IMR-90 (cell line): Measurements from ENCODE around the gene AGR3. TPM values are rescaled to one million over a fixed set of nuclear protein-coding genes. Genes with fewer than 3 reads are reported as not detected.

Source experiments
- ATAC-seq: fragments of 200-7000 bp; cut with Tn5 transposase; 2 replicates; pipeline ENCODE4 v1.9.1; 2020; ENCODE audit warnings: low read depth, mild to moderate bottlenecking, moderate library complexity
- BruUV-seq: library from RNA; stranded (reverse); fragments of 400-500 nt; replicated peaks from 2 replicates; lab custom pipeline; 2021; lab: Mats Ljungman, UMichigan
- CTCF ChIA-PET: fragments of 300-600 bp; formaldehyde crosslinking; extraction: SDS; loops from one replicate; lab custom pipeline; 2021; ENCODE audit warnings: antibody characterized with exemption; lab: Yijun Ruan, JAX
- POLR2A ChIA-PET: fragments of 300-600 bp; sonication (Branson Sonifier 250); formaldehyde crosslinking; loops from one replicate; lab custom pipeline; 2022; ENCODE audit warnings: antibody characterized with exemption; ENCODE audit not compliant: unreplicated experiment; lab: Charles Lee
- DNase-seq: peaks from one replicate; pipeline ENCODE4 v3.0.0; 2013
- H2AFZ ChIP-seq: replicated peaks from 2 replicates; pipeline ENCODE3; 2013; ENCODE audit warnings: low read length, mild to moderate bottlenecking; ENCODE audit not compliant: poor library complexity
- H2AK5ac ChIP-seq: 2 replicates; pipeline ENCODE4 v1.6.1; 2013; ENCODE audit warnings: low read depth, low read length, inconsistent platforms
- H2AK9ac ChIP-seq: replicated peaks from 2 replicates; pipeline ENCODE3; 2013; ENCODE audit warnings: mild to moderate bottlenecking, low read depth, low read length, moderate library complexity; ENCODE audit not compliant: poor library complexity
- H2BK120ac ChIP-seq: 2 replicates; pipeline ENCODE4 v1.6.1; 2013; ENCODE audit warnings: low read depth, low read length, inconsistent platforms
- H2BK15ac ChIP-seq: 3 replicates; pipeline ENCODE4 v1.6.1; 2013; ENCODE audit warnings: low read depth, low read length, inconsistent platforms
- H2BK20ac ChIP-seq: 2 replicates; pipeline ENCODE4 v1.6.1; 2013; ENCODE audit warnings: low read depth, mild to moderate bottlenecking, inconsistent platforms, low read length, moderate library complexity
- H2BK5ac ChIP-seq: 2 replicates; pipeline ENCODE4 v1.6.1; 2013; ENCODE audit warnings: mild to moderate bottlenecking, low read depth, low read length, inconsistent platforms; ENCODE audit not compliant: poor library complexity, severe bottlenecking
- H3K14ac ChIP-seq: replicated peaks from 2 replicates; pipeline ENCODE4 v1.6.1; 2013; ENCODE audit warnings: low read depth, low read length, inconsistent platforms
- H3K18ac ChIP-seq: 2 replicates; pipeline ENCODE4 v1.6.1; 2013; ENCODE audit warnings: low read depth, low read length, control low read depth
- H3K23ac ChIP-seq: 2 replicates; pipeline ENCODE4 v1.6.1; 2013; ENCODE audit warnings: low read depth, low read length, inconsistent platforms
- H3K27ac ChIP-seq: 2 replicates; pipeline ENCODE4 v1.5.1; 2013; ENCODE audit warnings: mild to moderate bottlenecking, control low read depth, low read length; ENCODE audit not compliant: insufficient read depth
- H3K27me3 ChIP-seq: 2 replicates; pipeline ENCODE4 v1.6.1; 2013; ENCODE audit warnings: low read length; ENCODE audit not compliant: control insufficient read depth, insufficient read depth
- H3K36me3 ChIP-seq: 2 replicates; pipeline ENCODE4 v1.6.1; 2013; ENCODE audit warnings: low read length, mixed read lengths; ENCODE audit not compliant: control insufficient read depth, insufficient read depth
- H3K4ac ChIP-seq: 2 replicates; pipeline ENCODE4 v1.6.1; 2013; ENCODE audit warnings: low read depth, low read length, inconsistent platforms
- H3K4me1 ChIP-seq: 2 replicates; pipeline ENCODE4 v1.6.1; 2013; ENCODE audit warnings: low read length, mixed read lengths; ENCODE audit not compliant: control insufficient read depth, insufficient read depth
- H3K4me2 ChIP-seq: 2 replicates; pipeline ENCODE4 v1.6.1; 2013; ENCODE audit warnings: low read depth, mild to moderate bottlenecking, control low read depth, low read length, moderate library complexity
- H3K4me3 ChIP-seq: 2 replicates; pipeline ENCODE4 v1.5.1; 2013; ENCODE audit warnings: low read depth, mild to moderate bottlenecking, control low read depth, low read length, moderate library complexity; ENCODE audit not compliant: insufficient read depth
- H3K56ac ChIP-seq: 2 replicates; pipeline ENCODE4 v1.6.1; 2013; ENCODE audit warnings: low read length, inconsistent platforms; ENCODE audit not compliant: insufficient read depth; ENCODE audit errors: extremely low read depth
- H3K79me1 ChIP-seq, 2 experiments: 2 replicates each; pipeline ENCODE4 v1.6.1; 2013; ENCODE audit warnings: low read length in 2 of 2, inconsistent platforms in 1 of 2, low read depth in 1 of 2
- H3K9ac ChIP-seq: 2 replicates; pipeline ENCODE4 v1.6.1; 2013; ENCODE audit warnings: low read depth, low read length, control low read depth
- H3K9me1 ChIP-seq: 2 replicates; pipeline ENCODE4 v1.6.1; 2013; ENCODE audit warnings: low read length, inconsistent platforms; ENCODE audit not compliant: insufficient read depth
- H3K9me3 ChIP-seq: 2 replicates; pipeline ENCODE4 v1.6.1; 2013; ENCODE audit warnings: low read length; ENCODE audit not compliant: control insufficient read depth, insufficient read depth
- H4K20me1 ChIP-seq: 2 replicates; pipeline ENCODE4 v1.6.1; 2013; ENCODE audit warnings: low read length, inconsistent platforms; ENCODE audit not compliant: insufficient read depth
- H4K5ac ChIP-seq: 2 replicates; pipeline ENCODE4 v1.6.1; 2013; ENCODE audit warnings: mild to moderate bottlenecking, low read depth, low read length, control low read depth
- H4K8ac ChIP-seq, 2 experiments: 2 replicates each; pipeline ENCODE4 v1.6.1; 2013; ENCODE audit warnings: low read depth in 2 of 2, low read length in 2 of 2, control low read depth in 1 of 2, inconsistent platforms in 1 of 2
- H4K91ac ChIP-seq: 2 replicates; pipeline ENCODE4 v1.6.1; 2013; ENCODE audit warnings: low read depth, low read length, inconsistent platforms; ENCODE audit not compliant: insufficient read depth
- BHLHE40 ChIP-seq: fragments of 150-350 bp; IDR thresholded peaks from 2 replicates; pipeline ENCODE4 v1.6.1; 2016; ENCODE audit warnings: mild to moderate bottlenecking, low read depth, low read length
- CEBPB ChIP-seq: IDR thresholded peaks from 2 replicates; pipeline ENCODE4 v1.6.1; 2012; ENCODE audit warnings: low read depth, low read length, improper control_type of control experiment
- CHD1 ChIP-seq: IDR thresholded peaks from 2 replicates; pipeline ENCODE4 v1.6.1; 2012; ENCODE audit warnings: low read depth, low read length, improper control_type of control experiment
- FOS ChIP-seq: fragments of 150-350 bp; IDR thresholded peaks from 2 replicates; pipeline ENCODE4 v1.6.1; 2016; ENCODE audit warnings: low read depth, low read length
- MAFK ChIP-seq: IDR thresholded peaks from 2 replicates; pipeline ENCODE4 v1.6.1; 2012; ENCODE audit warnings: low read depth, low read length, improper control_type of control experiment
- MAZ ChIP-seq: IDR thresholded peaks from 2 replicates; pipeline ENCODE4 v1.6.1; 2012; ENCODE audit warnings: low read depth, mild to moderate bottlenecking, low read length, improper control_type of control experiment, moderate library complexity, borderline replicate concordance
- MXI1 ChIP-seq: IDR thresholded peaks from 2 replicates; pipeline ENCODE4 v1.6.1; 2012; ENCODE audit warnings: low read depth, mild to moderate bottlenecking, low read length, moderate library complexity, borderline replicate concordance
- NFE2L2 ChIP-seq: fragments of 150-350 bp; IDR thresholded peaks from 2 replicates; pipeline ENCODE4 v1.6.1; 2016; ENCODE audit warnings: low read depth, mild to moderate bottlenecking, low read length
- POLR2A ChIP-seq: IDR thresholded peaks from 2 replicates; pipeline ENCODE4 v1.6.1; 2012; ENCODE audit warnings: mild to moderate bottlenecking, low read depth, low read length
- RAD21 ChIP-seq: IDR thresholded peaks from 2 replicates; pipeline ENCODE4 v1.6.1; 2012; ENCODE audit warnings: low read length, improper control_type of control experiment
- RCOR1 ChIP-seq: IDR thresholded peaks from 2 replicates; pipeline ENCODE4 v1.6.1; 2012; ENCODE audit warnings: mild to moderate bottlenecking, low read length, improper control_type of control experiment; ENCODE audit not compliant: insufficient replicate concordance
- RFX5 ChIP-seq: IDR thresholded peaks from 2 replicates; pipeline ENCODE4 v1.8.0; 2012; ENCODE audit warnings: low read depth, mild to moderate bottlenecking, low read length, moderate library complexity
- SMC3 ChIP-seq: fragments of 150-350 bp; IDR thresholded peaks from 2 replicates; pipeline ENCODE4 v1.6.1; 2016; ENCODE audit warnings: low read depth, mild to moderate bottlenecking, antibody characterized with exemption, low read length, moderate library complexity
- USF2 ChIP-seq: fragments of 150-350 bp; IDR thresholded peaks from 2 replicates; pipeline ENCODE4 v1.6.1; 2017; ENCODE audit warnings: mild to moderate bottlenecking, antibody characterized with exemption, low read length, low read depth
- WGBS, 2 experiments: methylation state at CpG; one replicate each; pipeline versions ENCODE4 v1.1.5 to v1.1.7; 2013; ENCODE audit warnings: missing lambda C conversion rate in 2 of 2; ENCODE audit not compliant: insufficient read length in 1 of 2; ENCODE audit errors: extremely low coverage in 2 of 2; 5-methylcytosine and 5-hydroxymethylcytosine counted together
- dilution Hi-C: fragments of 300-500 bp; cut with HindIII; formaldehyde crosslinking; loops from one replicate; pipeline ENCODE4 v1.14.3; 2018; ENCODE audit warnings: low sequenced_read_pairs; ENCODE audit not compliant: unreplicated experiment
- in situ Hi-C: fragments of 300-500 bp; cut with MboI; formaldehyde crosslinking; loops from 3 replicates; pipeline ENCODE4 v1.14.3; 2019; ENCODE audit warnings: low sequenced_read_pairs, inconsistent platforms, mixed read lengths
- intact Hi-C: fragments of 100-400 bp; cut with micrococcal nuclease; formaldehyde crosslinking; loops from 2 replicates; pipeline ENCODE4 v1.10.0; 2022
- polyA plus RNA-seq, 3 experiments: library from polyadenylated mRNA; depleted of rRNA; stranded (reverse); fragments of >200 nt; gene quantifications; 2 replicates each; pipeline ENCODE4 v1.2.3, GENCODE V29; 2012; ENCODE audit warnings: low replicate concordance in 1 of 3
- total RNA-seq: library from RNA; depleted of rRNA; stranded (reverse); fragments of >200 nt; gene quantifications from 2 replicates; pipeline ENCODE4 v1.2.3, GENCODE V29; 2012
- TF ChIP-seq, protein P1 (sequence below): conservative IDR thresholded peaks from 2 replicates; pipeline ENCODE4 v1.5.1; 2012; ENCODE audit warnings: mild to moderate bottlenecking, low read depth, low read length, improper control_type of control experiment
- TF ChIP-seq, protein P2 (sequence below): fragments of 150-350 bp; IDR thresholded peaks from 2 replicates; pipeline ENCODE4 v1.6.1; 2016; ENCODE audit warnings: low read depth, mild to moderate bottlenecking, low read length, moderate library complexity, borderline replicate concordance

Gene AGR3
- total and polyA plus RNA-seq, 2 of the 4 experiments (the other 2 are of a cell fraction), result not detected

GRCh38 chr7:16874066-16874465, 7.7 kb downstream of the AGR3 start:
- Histone ChIP-seq H2BK20ac (no peak overlapping the region), H4K20me1 (no peaks in the 10 kb centered on the region), H3K27ac (no peak overlapping the region), H2AK9ac (no peak overlapping the region), H4K91ac (no peak overlapping the region), H3K23ac (no peak overlapping the region), H3K4me1 (no peaks in the 10 kb centered on the region), H3K27me3 (no peaks in the 10 kb centered on the region), H3K9me3 (no peaks in the 10 kb centered on the region), H3K14ac (no peak overlapping the region), H2BK120ac (no peak overlapping the region), H3K4ac (no peak overlapping the region), H4K8ac (no peak overlapping the region), H3K18ac (no peak overlapping the region), H4K5ac (no peak overlapping the region), H3K9ac (no peak overlapping the region), H2AK5ac (no peak overlapping the region), H3K4me3 (no peak overlapping the region), H2BK15ac (no peak overlapping the region), H2AFZ (no peak overlapping the region), H3K56ac (no peak overlapping the region), H3K4me2 (no peak overlapping the region), H3K79me1 (no peaks in the 10 kb centered on the region), H3K36me3 (no peaks in the 10 kb centered on the region), H2BK5ac (no peak overlapping the region), H3K9me1 (no peaks in the 10 kb centered on the region)
- WGBS, 2 experiments, result no CpG with 5 or more reads among the region's 4 CpGs
- intact Hi-C loops (no loop called here), dilution Hi-C loops (no loop called here), in situ Hi-C loops (no loop called here)
- no peak for DNase-seq
- POLR2A ChIA-PET, result no interaction called here
- TF ChIP-seq POLR2A (no peak), SMC3 (no peak), CHD1 (no peak), RCOR1 (no peak), FOS (no peak), MAZ (no peak), NFE2L2 (no peak), CEBPB (no peak), RFX5 (no peak), RAD21 (no peak), MXI1 (no peak), MAFK (no peak), BHLHE40 (no peak), USF2 (no peak)
- TF ChIP-seq, protein P1, sequence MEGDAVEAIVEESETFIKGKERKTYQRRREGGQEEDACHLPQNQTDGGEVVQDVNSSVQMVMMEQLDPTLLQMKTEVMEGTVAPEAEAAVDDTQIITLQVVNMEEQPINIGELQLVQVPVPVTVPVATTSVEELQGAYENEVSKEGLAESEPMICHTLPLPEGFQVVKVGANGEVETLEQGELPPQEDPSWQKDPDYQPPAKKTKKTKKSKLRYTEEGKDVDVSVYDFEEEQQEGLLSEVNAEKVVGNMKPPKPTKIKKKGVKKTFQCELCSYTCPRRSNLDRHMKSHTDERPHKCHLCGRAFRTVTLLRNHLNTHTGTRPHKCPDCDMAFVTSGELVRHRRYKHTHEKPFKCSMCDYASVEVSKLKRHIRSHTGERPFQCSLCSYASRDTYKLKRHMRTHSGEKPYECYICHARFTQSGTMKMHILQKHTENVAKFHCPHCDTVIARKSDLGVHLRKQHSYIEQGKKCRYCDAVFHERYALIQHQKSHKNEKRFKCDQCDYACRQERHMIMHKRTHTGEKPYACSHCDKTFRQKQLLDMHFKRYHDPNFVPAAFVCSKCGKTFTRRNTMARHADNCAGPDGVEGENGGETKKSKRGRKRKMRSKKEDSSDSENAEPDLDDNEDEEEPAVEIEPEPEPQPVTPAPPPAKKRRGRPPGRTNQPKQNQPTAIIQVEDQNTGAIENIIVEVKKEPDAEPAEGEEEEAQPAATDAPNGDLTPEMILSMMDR, result no peak
- TF ChIP-seq, protein P2, sequence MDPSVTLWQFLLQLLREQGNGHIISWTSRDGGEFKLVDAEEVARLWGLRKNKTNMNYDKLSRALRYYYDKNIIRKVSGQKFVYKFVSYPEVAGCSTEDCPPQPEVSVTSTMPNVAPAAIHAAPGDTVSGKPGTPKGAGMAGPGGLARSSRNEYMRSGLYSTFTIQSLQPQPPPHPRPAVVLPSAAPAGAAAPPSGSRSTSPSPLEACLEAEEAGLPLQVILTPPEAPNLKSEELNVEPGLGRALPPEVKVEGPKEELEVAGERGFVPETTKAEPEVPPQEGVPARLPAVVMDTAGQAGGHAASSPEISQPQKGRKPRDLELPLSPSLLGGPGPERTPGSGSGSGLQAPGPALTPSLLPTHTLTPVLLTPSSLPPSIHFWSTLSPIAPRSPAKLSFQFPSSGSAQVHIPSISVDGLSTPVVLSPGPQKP, result no peak
- no TSS peak for BruUV-seq
- CTCF ChIA-PET, result interaction anchor here (1.6 kb wide), 1 partner anchor 17 kb away, joined by 5 read pairs; no protein-coding TSS in a partner anchor
- no peak for ATAC-seq
